ENCODE data around the gene SPIN2B. TPM values are rescaled to one million over a fixed set of nuclear protein-coding genes. Genes with fewer than 3 reads are reported as not detected.
"Not testable (repeated sequence)": the region's sequence is repeated elsewhere in the genome, so short reads cannot be mapped to it uniquely, and the experiment has no call there.

The SPIN2B gene
- total and polyA plus RNA-seq, 2 donors (not counting 1 experiment from before 2014, with no cell fraction given): 11.3 to 23.5 TPM

- no peak overlapping the region for H3K27ac Mint-ChIP-seq
- ChIA-PET POLR2A (no interaction called here), CTCF (no interaction called here)
- Histone ChIP-seq H3K9ac (ENCODE audit: low read length) (no peak overlapping the region), H4K20me1 (ENCODE audit: control insufficient read depth, insufficient read depth, low read length, poor library complexity, severe bottlenecking) (no peaks in the 10 kb centered on the region), H3K9me3 (ENCODE audit: control extremely low read depth in 1 of 3, control insufficient read depth in 2 of 3, insufficient read depth in 1 of 3, low read length in 2 of 3) (no peaks in the 10 kb centered on the region), H3K79me2 (ENCODE audit: control insufficient read depth, insufficient read depth, low read length) (no peaks in the 10 kb centered on the region), H2AFZ (ENCODE audit: insufficient read depth, low read depth, low read length, poor library complexity, severe bottlenecking) (no peak overlapping the region), H3K36me3 (replicated peaks in 1 of 2; ENCODE audit: control extremely low read depth in 1 of 2, control insufficient read depth in 1 of 2, extremely low read depth in 1 of 2, insufficient read depth in 2 of 2, low read length in 1 of 2) (peaks cover 0 to 4% of the 10 kb centered on the region in 2 experiments), H3K4me2 (replicated peaks; ENCODE audit: low read depth, low read length, poor library complexity, severe bottlenecking) (no peak overlapping the region), H3K27ac (ENCODE audit: low read length in 2 of 2) (no peak overlapping the region), H3K27me3 (replicated peaks in 1 of 4; ENCODE audit: control extremely low read depth in 1 of 4, control insufficient read depth in 3 of 4, insufficient read depth in 4 of 4, low read length in 3 of 4) (no peaks in the 10 kb centered on the region), H3K4me1 (ENCODE audit: control insufficient read depth in 2 of 2, insufficient read depth in 2 of 2, low read length in 2 of 2) (no peaks in the 10 kb centered on the region), H3K4me3 (ENCODE audit: control extremely low read depth in 1 of 5, extremely low read depth in 1 of 5, insufficient read depth in 1 of 5, low read depth in 2 of 5, low read length in 4 of 5) (no peak overlapping the region)
- no peaks in the 10 kb centered on the region for H3K27me3 Mint-ChIP-seq
- no peak overlapping the region for H3K4me3 Mint-ChIP-seq
- H3K4me1 Mint-ChIP-seq: no peaks in the 10 kb centered on the region
- 80% methylated on average over 1 of the region's 3 CpGs for WGBS (ENCODE audit: insufficient coverage)
- DNase-seq (no peak), ATAC-seq (ENCODE audit: low read depth) (no peak)
- peaks cover 2% of the 10 kb centered on the region for H3K9me3 Mint-ChIP-seq (ENCODE audit: insufficient read depth)
- TF ChIP-seq, protein P1, sequence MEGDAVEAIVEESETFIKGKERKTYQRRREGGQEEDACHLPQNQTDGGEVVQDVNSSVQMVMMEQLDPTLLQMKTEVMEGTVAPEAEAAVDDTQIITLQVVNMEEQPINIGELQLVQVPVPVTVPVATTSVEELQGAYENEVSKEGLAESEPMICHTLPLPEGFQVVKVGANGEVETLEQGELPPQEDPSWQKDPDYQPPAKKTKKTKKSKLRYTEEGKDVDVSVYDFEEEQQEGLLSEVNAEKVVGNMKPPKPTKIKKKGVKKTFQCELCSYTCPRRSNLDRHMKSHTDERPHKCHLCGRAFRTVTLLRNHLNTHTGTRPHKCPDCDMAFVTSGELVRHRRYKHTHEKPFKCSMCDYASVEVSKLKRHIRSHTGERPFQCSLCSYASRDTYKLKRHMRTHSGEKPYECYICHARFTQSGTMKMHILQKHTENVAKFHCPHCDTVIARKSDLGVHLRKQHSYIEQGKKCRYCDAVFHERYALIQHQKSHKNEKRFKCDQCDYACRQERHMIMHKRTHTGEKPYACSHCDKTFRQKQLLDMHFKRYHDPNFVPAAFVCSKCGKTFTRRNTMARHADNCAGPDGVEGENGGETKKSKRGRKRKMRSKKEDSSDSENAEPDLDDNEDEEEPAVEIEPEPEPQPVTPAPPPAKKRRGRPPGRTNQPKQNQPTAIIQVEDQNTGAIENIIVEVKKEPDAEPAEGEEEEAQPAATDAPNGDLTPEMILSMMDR (IDR thresholded peaks at IDR 0.05): no peak
- intact Hi-C loops (cut with micrococcal nuclease): no loop called here
Observed at GRCh38 chrX:57103489-57103888, 17.9 kb downstream of the SPIN2B start.

GRCh38 chrX:57102918-57103317, 18.4 kb downstream of the SPIN2B start:
- H3K79me2 ChIP-seq (ENCODE audit: control insufficient read depth, insufficient read depth, low read length); H3K27me3 ChIP-seq (replicated peaks in 1 of 4; ENCODE audit: control extremely low read depth in 1 of 4, control insufficient read depth in 3 of 4, insufficient read depth in 4 of 4, low read length in 3 of 4); H3K4me1 ChIP-seq (ENCODE audit: control insufficient read depth in 2 of 2, insufficient read depth in 2 of 2, low read length in 2 of 2); H2AFZ ChIP-seq (ENCODE audit: insufficient read depth, low read depth, low read length, poor library complexity, severe bottlenecking); H3K9me3 Mint-ChIP-seq (ENCODE audit: insufficient read depth); H3K4me3 Mint-ChIP-seq; ATAC-seq (ENCODE audit: low read depth); H3K9ac ChIP-seq (ENCODE audit: low read length); H3K27ac ChIP-seq (ENCODE audit: low read length in 2 of 2); H3K4me3 ChIP-seq (ENCODE audit: control extremely low read depth in 1 of 5, extremely low read depth in 1 of 5, insufficient read depth in 1 of 5, low read depth in 2 of 5, low read length in 4 of 5); H3K9me3 ChIP-seq (ENCODE audit: control extremely low read depth in 1 of 3, control insufficient read depth in 2 of 3, insufficient read depth in 1 of 3, low read length in 2 of 3); H3K36me3 ChIP-seq (replicated peaks in 1 of 2; ENCODE audit: control extremely low read depth in 1 of 2, control insufficient read depth in 1 of 2, extremely low read depth in 1 of 2, insufficient read depth in 2 of 2, low read length in 1 of 2); intact Hi-C loops (cut with micrococcal nuclease); POLR2A ChIA-PET; DNase-seq; H3K4me1 Mint-ChIP-seq; H3K27me3 Mint-ChIP-seq; H3K27ac Mint-ChIP-seq; H4K20me1 ChIP-seq (ENCODE audit: control insufficient read depth, insufficient read depth, low read length, poor library complexity, severe bottlenecking); H3K4me2 ChIP-seq (replicated peaks; ENCODE audit: low read depth, low read length, poor library complexity, severe bottlenecking): not testable (repeated sequence)
- CTCF ChIA-PET: interaction anchor here (0.5 kb wide), 1 partner anchor 824 kb away, joined by 3 read pairs; no protein-coding TSS in a partner anchor
- WGBS (ENCODE audit: insufficient coverage): 100% methylated on average over 1 of the region's 6 CpGs

All from B cell (primary cell).